ENCODE data around the gene KEL.

Gene KEL

GRCh38 chr7:142894112-142894984 is 67.8 kb downstream of the KEL start:
- H2AK5ac ChIP-seq (ENCODE audit: low read depth, low read length): no peak overlapping the region
- H3K4me1 ChIP-seq (ENCODE audit: control insufficient read depth in 2 of 2, insufficient read depth in 1 of 2, low read depth in 1 of 2, low read length in 2 of 2): peaks cover 0 to 9% of the 10 kb centered on the region in 2 donors
- no CpG with 5 or more reads among the region's 12 CpGs for WGBS, 2 donors (ENCODE audit: extremely low coverage in 2 of 2, insufficient read length in 2 of 2, insufficient replicate concordance in 1 of 2)
- H3K9ac ChIP-seq (ENCODE audit: low read depth, low read length, poor library complexity): no peak overlapping the region
- peaks cover 0 to 4% of the 10 kb centered on the region in 2 donors for H3K9me3 ChIP-seq (replicated peaks in 1 of 2; ENCODE audit: control insufficient read depth in 2 of 2, insufficient read depth in 1 of 2, low read depth in 1 of 2, low read length in 2 of 2)
- H3K23ac ChIP-seq (ENCODE audit: low read depth, low read length, poor library complexity): no peak overlapping the region
- H3K27me3 ChIP-seq (ENCODE audit: control insufficient read depth in 3 of 3, insufficient read depth in 3 of 3, low read depth in 1 of 3, low read length in 3 of 3): peaks cover 0 to 3% (median 0%) of the 10 kb centered on the region in 3 experiments
- no peaks in the 10 kb centered on the region for H3K36me3 ChIP-seq (replicated peaks in 1 of 2; ENCODE audit: control insufficient read depth in 2 of 2, insufficient read depth in 2 of 2, low read length in 2 of 2)
- no peaks in the 10 kb centered on the region for H3K79me1 ChIP-seq (ENCODE audit: low read depth, low read length)
- no peak overlapping the region for H3K18ac ChIP-seq (ENCODE audit: low read length)
- DNase-seq (ENCODE audit: low spot score): no peak
- H2BK15ac ChIP-seq (ENCODE audit: low read length): no peak overlapping the region
- H3K14ac ChIP-seq (ENCODE audit: low read length): no peak overlapping the region
- no peak overlapping the region for H2AFZ ChIP-seq (ENCODE audit: low read length)
- H3K4ac ChIP-seq (ENCODE audit: low read length): no peak overlapping the region
- H3K27ac ChIP-seq (replicated peaks; ENCODE audit: low read length): no peak overlapping the region
- no peak overlapping the region for H2BK12ac ChIP-seq (ENCODE audit: low read length)
- H2BK5ac ChIP-seq (ENCODE audit: low read length): no peak overlapping the region
- H3K4me2 ChIP-seq (ENCODE audit: insufficient read depth, low read length, poor library complexity, severe bottlenecking): no peak overlapping the region
- no peak overlapping the region for H4K91ac ChIP-seq (ENCODE audit: low read depth, low read length, poor library complexity)
- H3K4me3 ChIP-seq (ENCODE audit: low read length in 2 of 2): no peak overlapping the region
- H4K8ac ChIP-seq (ENCODE audit: low read depth, low read length): no peak overlapping the region
- H2BK120ac ChIP-seq (ENCODE audit: low read depth, low read length): no peak overlapping the region

- H3K27ac ChIP-seq (replicated peaks; ENCODE audit: low read length): no peak overlapping the region
- H3K14ac ChIP-seq (ENCODE audit: low read length): no peak overlapping the region
- no CpG with 5 or more reads among the region's 5 CpGs for WGBS, 2 donors (ENCODE audit: extremely low coverage in 2 of 2, insufficient read length in 2 of 2, insufficient replicate concordance in 1 of 2)
- no peak overlapping the region for H2AK5ac ChIP-seq (ENCODE audit: low read depth, low read length)
- H2BK12ac ChIP-seq (ENCODE audit: low read length): no peak overlapping the region
- no peak overlapping the region for H4K91ac ChIP-seq (ENCODE audit: low read depth, low read length, poor library complexity)
- no peak overlapping the region for H2AFZ ChIP-seq (ENCODE audit: low read length)
- H3K4me3 ChIP-seq (ENCODE audit: low read length in 2 of 2): no peak overlapping the region
- H2BK5ac ChIP-seq (ENCODE audit: low read length): no peak overlapping the region
- H3K36me3 ChIP-seq (replicated peaks in 1 of 2; ENCODE audit: control insufficient read depth in 2 of 2, insufficient read depth in 2 of 2, low read length in 2 of 2): no peaks in the 10 kb centered on the region
- peaks cover 0 to 4% of the 10 kb centered on the region in 2 donors for H3K9me3 ChIP-seq (replicated peaks in 1 of 2; ENCODE audit: control insufficient read depth in 2 of 2, insufficient read depth in 1 of 2, low read depth in 1 of 2, low read length in 2 of 2)
- no peak for DNase-seq (ENCODE audit: low spot score)
- no peak overlapping the region for H3K4ac ChIP-seq (ENCODE audit: low read length)
- no peak overlapping the region for H3K9ac ChIP-seq (ENCODE audit: low read depth, low read length, poor library complexity)
- H3K23ac ChIP-seq (ENCODE audit: low read depth, low read length, poor library complexity): no peak overlapping the region
- no peaks in the 10 kb centered on the region for H3K79me1 ChIP-seq (ENCODE audit: low read depth, low read length)
- H2BK15ac ChIP-seq (ENCODE audit: low read length): no peak overlapping the region
- no peak overlapping the region for H3K18ac ChIP-seq (ENCODE audit: low read length)
- H3K4me2 ChIP-seq (ENCODE audit: insufficient read depth, low read length, poor library complexity, severe bottlenecking): no peak overlapping the region
- H4K8ac ChIP-seq (ENCODE audit: low read depth, low read length): no peak overlapping the region
- H2BK120ac ChIP-seq (ENCODE audit: low read depth, low read length): no peak overlapping the region
- H3K27me3 ChIP-seq (ENCODE audit: control insufficient read depth in 3 of 3, insufficient read depth in 3 of 3, low read depth in 1 of 3, low read length in 3 of 3): peaks cover 0 to 3% (median 0%) of the 10 kb centered on the region in 3 experiments
- H3K4me1 ChIP-seq (ENCODE audit: control insufficient read depth in 2 of 2, insufficient read depth in 1 of 2, low read depth in 1 of 2, low read length in 2 of 2): peaks cover 0 to 7% of the 10 kb centered on the region in 2 donors
Observed at GRCh38 chr7:142892951-142893350, 69.2 kb downstream of the KEL start.

GRCh38 chr7:142891490-142892082 is 70.6 kb downstream of the KEL start:
- Histone ChIP-seq H3K27me3 (ENCODE audit: control insufficient read depth in 3 of 3, insufficient read depth in 3 of 3, low read depth in 1 of 3, low read length in 3 of 3) (peaks cover 0 to 3% (median 0%) of the 10 kb centered on the region in 3 experiments), H3K27ac (replicated peaks; ENCODE audit: low read length) (no peak overlapping the region)
- no peak for DNase-seq (ENCODE audit: low spot score)

More at GRCh38 chr7:142891490-142892082, 70.6 kb downstream of the KEL start:
- Histone ChIP-seq H3K14ac (ENCODE audit: low read length) (no peak overlapping the region), H3K4me1 (ENCODE audit: control insufficient read depth in 2 of 2, insufficient read depth in 1 of 2, low read depth in 1 of 2, low read length in 2 of 2) (peaks cover 0 to 7% of the 10 kb centered on the region in 2 donors), H2BK120ac (ENCODE audit: low read depth, low read length) (no peak overlapping the region), H3K4ac (ENCODE audit: low read length) (no peak overlapping the region), H2BK12ac (ENCODE audit: low read length) (no peak overlapping the region), H3K36me3 (replicated peaks in 1 of 2; ENCODE audit: control insufficient read depth in 2 of 2, insufficient read depth in 2 of 2, low read length in 2 of 2) (no peaks in the 10 kb centered on the region), H3K9ac (ENCODE audit: low read depth, low read length, poor library complexity) (no peak overlapping the region), H2AK5ac (ENCODE audit: low read depth, low read length) (no peak overlapping the region), H3K23ac (ENCODE audit: low read depth, low read length, poor library complexity) (no peak overlapping the region), H2BK5ac (ENCODE audit: low read length) (no peak overlapping the region), H3K4me2 (ENCODE audit: insufficient read depth, low read length, poor library complexity, severe bottlenecking) (no peak overlapping the region), H3K9me3 (replicated peaks in 1 of 2; ENCODE audit: control insufficient read depth in 2 of 2, insufficient read depth in 1 of 2, low read depth in 1 of 2, low read length in 2 of 2) (peaks cover 0 to 4% of the 10 kb centered on the region in 2 donors), H2BK15ac (ENCODE audit: low read length) (no peak overlapping the region), H2AFZ (ENCODE audit: low read length) (no peak overlapping the region), H3K4me3 (ENCODE audit: low read length in 2 of 2) (no peak overlapping the region), H3K18ac (ENCODE audit: low read length) (no peak overlapping the region), H4K8ac (ENCODE audit: low read depth, low read length) (no peak overlapping the region), H4K91ac (ENCODE audit: low read depth, low read length, poor library complexity) (no peak overlapping the region), H3K79me1 (ENCODE audit: low read depth, low read length) (no peaks in the 10 kb centered on the region)
- WGBS, 2 donors (ENCODE audit: extremely low coverage in 2 of 2, insufficient read length in 2 of 2, insufficient replicate concordance in 1 of 2): no CpG with 5 or more reads among the region's 10 CpGs
